Brain microvascular endothelial cell (primary cell): ENCODE measurements around the gene AOC1.

Source experiments
- DNase-seq: peaks from one replicate; pipeline ENCODE4 v3.0.0-alpha.2; 2020
- H3K27ac ChIP-seq: fragments of 250-450 bp; sonication (Bioruptor Pico); 2 replicates; pipeline ENCODE4 v1.5.1; 2020; ENCODE audit warnings: mild to moderate bottlenecking, moderate library complexity
- H3K27me3 ChIP-seq: fragments of 250-450 bp; sonication (Bioruptor Pico); replicated peaks from 2 replicates; pipeline ENCODE4 v1.5.1; 2020; ENCODE audit warnings: mild to moderate bottlenecking
- H3K36me3 ChIP-seq: fragments of 250-450 bp; sonication (Bioruptor Pico); replicated peaks from 2 replicates; pipeline ENCODE4 v1.5.1; 2020; ENCODE audit warnings: mild to moderate bottlenecking
- H3K4me3 ChIP-seq: 2 replicates; pipeline ENCODE4 v1.5.1; 2011; ENCODE audit warnings: low read depth, mild to moderate bottlenecking, control low read depth, low read length, moderate library complexity
- CTCF ChIP-seq: IDR thresholded peaks from 2 replicates; pipeline ENCODE4 v1.5.1; 2011; ENCODE audit warnings: low read depth, mild to moderate bottlenecking, moderate library complexity, low read length, control low read depth, inconsistent platforms; ENCODE audit errors: missing control alignments
- in situ Hi-C: cut with HindIII; loops from 2 replicates; pipeline ENCODE4 v1.10.0; 2017; ENCODE audit warnings: low sequenced_read_pairs, low pct_ligation_motif_present

The AOC1 gene

GRCh38 chr7:150898475-150899011 is 46.2 kb downstream of the AOC1 start:
- Histone ChIP-seq H3K36me3 (no peaks in the 10 kb centered on the region), H3K27ac (no peak overlapping the region), H3K27me3 (peaks cover 10% of the 10 kb centered on the region), H3K4me3 (no peak overlapping the region)
- TF ChIP-seq CTCF = peak; percentile 95
- DNase-seq = peak; percentile 65
- in situ Hi-C loops = no loop called here

- Histone ChIP-seq H3K4me3 (no peak overlapping the region), H3K27me3 (peaks cover 10% of the 10 kb centered on the region), H3K36me3 (no peaks in the 10 kb centered on the region), H3K27ac (no peak overlapping the region)
- TF ChIP-seq CTCF = no peak
- no peak for DNase-seq
- in situ Hi-C loops = no loop called here
Measured at GRCh38 chr7:150900675-150901074, 48.4 kb downstream of the AOC1 start.

GRCh38 chr7:150901160-150902035 is 49.1 kb downstream of the AOC1 start:
- no peak overlapping the region for H3K27ac ChIP-seq
- peaks cover 10% of the 10 kb centered on the region for H3K27me3 ChIP-seq
- H3K4me3 ChIP-seq = no peak overlapping the region
- no peak for DNase-seq
- no peak for TF ChIP-seq CTCF
- H3K36me3 ChIP-seq = no peaks in the 10 kb centered on the region
- in situ Hi-C loops = no loop called here

GRCh38 chr7:150902078-150903033 is 50.0 kb downstream of the AOC1 start:
- no peak for DNase-seq
- no peak overlapping the region for H3K4me3 ChIP-seq
- no peaks in the 10 kb centered on the region for H3K36me3 ChIP-seq
- in situ Hi-C loops = no loop called here
- peaks cover 8% of the 10 kb centered on the region for H3K27me3 ChIP-seq
- no peak for TF ChIP-seq CTCF
- no peak overlapping the region for H3K27ac ChIP-seq

GRCh38 chr7:150903606-150904005 is 51.3 kb downstream of the AOC1 start:
- Histone ChIP-seq H3K27ac (no peak overlapping the region), H3K27me3 (no peaks in the 10 kb centered on the region), H3K36me3 (no peaks in the 10 kb centered on the region), H3K4me3 (no peak overlapping the region)
- TF ChIP-seq CTCF = no peak
- no peak for DNase-seq
- in situ Hi-C loops = no loop called here
